Measurements from ENCODE around the gene FNDC1.

The FNDC1 gene

GRCh38 chr6:159304641-159305040, 135.4 kb downstream of the FNDC1 start:
- H3K4me3 ChIP-seq (ENCODE audit: low read depth in 1 of 2, low read length in 1 of 2): no peak overlapping the region
- no peaks in the 10 kb centered on the region for H3K36me3 ChIP-seq
- no peaks in the 10 kb centered on the region for H3K27me3 ChIP-seq
- TF ChIP-seq CTCF (IDR thresholded peaks at IDR 0.05): no peak
- H3K9me3 ChIP-seq: no peaks in the 10 kb centered on the region
- H3K4me1 ChIP-seq (ENCODE audit: control insufficient read depth in 1 of 2, insufficient read depth in 1 of 2, low read depth in 1 of 2, low read length in 1 of 2): no peaks in the 10 kb centered on the region
- H3K27ac ChIP-seq: no peak overlapping the region

GRCh38 chr6:159305159-159305558, 136.0 kb downstream of the FNDC1 start:
- Histone ChIP-seq H3K36me3 (no peaks in the 10 kb centered on the region), H3K4me1 (ENCODE audit: control insufficient read depth in 1 of 2, insufficient read depth in 1 of 2, low read depth in 1 of 2, low read length in 1 of 2) (no peaks in the 10 kb centered on the region), H3K4me3 (ENCODE audit: low read depth in 1 of 2, low read length in 1 of 2) (no peak overlapping the region), H3K9me3 (no peaks in the 10 kb centered on the region), H3K27ac (no peak overlapping the region), H3K27me3 (no peaks in the 10 kb centered on the region)
- TF ChIP-seq CTCF (IDR thresholded peaks at IDR 0.05): no peak

GRCh38 chr6:159305804-159306537, 136.8 kb downstream of the FNDC1 start:
- Histone ChIP-seq H3K4me3 (ENCODE audit: low read depth in 1 of 2, low read length in 1 of 2) (no peak overlapping the region), H3K4me1 (ENCODE audit: control insufficient read depth in 1 of 2, insufficient read depth in 1 of 2, low read depth in 1 of 2, low read length in 1 of 2) (no peaks in the 10 kb centered on the region), H3K27ac (no peak overlapping the region), H3K36me3 (no peaks in the 10 kb centered on the region), H3K9me3 (no peaks in the 10 kb centered on the region), H3K27me3 (no peaks in the 10 kb centered on the region)
- TF ChIP-seq CTCF (IDR thresholded peaks at IDR 0.05): no peak

GRCh38 chr6:159307246-159307790, 138.1 kb downstream of the FNDC1 start:
- H3K4me1 ChIP-seq (ENCODE audit: control insufficient read depth in 1 of 2, insufficient read depth in 1 of 2, low read depth in 1 of 2, low read length in 1 of 2): no peaks in the 10 kb centered on the region
- H3K9me3 ChIP-seq: no peaks in the 10 kb centered on the region
- H3K27me3 ChIP-seq: no peaks in the 10 kb centered on the region
- no peak overlapping the region for H3K4me3 ChIP-seq (ENCODE audit: low read depth in 1 of 2, low read length in 1 of 2)
- H3K27ac ChIP-seq: no peak overlapping the region
- no peaks in the 10 kb centered on the region for H3K36me3 ChIP-seq
- TF ChIP-seq CTCF (IDR thresholded peaks at IDR 0.05): no peak

- H3K4me1 ChIP-seq (ENCODE audit: control insufficient read depth in 1 of 2, insufficient read depth in 1 of 2, low read depth in 1 of 2, low read length in 1 of 2): no peaks in the 10 kb centered on the region
- H3K27ac ChIP-seq: no peak overlapping the region
- no peaks in the 10 kb centered on the region for H3K27me3 ChIP-seq
- no peaks in the 10 kb centered on the region for H3K9me3 ChIP-seq
- H3K36me3 ChIP-seq: no peaks in the 10 kb centered on the region
- no peak overlapping the region for H3K4me3 ChIP-seq (ENCODE audit: low read depth in 1 of 2, low read length in 1 of 2)
- TF ChIP-seq CTCF (IDR thresholded peaks at IDR 0.05): no peak
Measured at GRCh38 chr6:159308198-159308597, 139.0 kb downstream of the FNDC1 start.
